Chondrocyte (in vitro differentiated cells): ENCODE data around the gene XXYLT1. TPM values are rescaled to one million over a fixed set of nuclear protein-coding genes. Genes with fewer than 3 reads are reported as not detected.

Experiments used
- DNase-seq: peaks from one replicate; pipeline ENCODE4 v3.0.0; 2021; ENCODE audit warnings: mixed read lengths, low spot score
- H3K27ac Mint-ChIP-seq: one replicate; pipeline ENCODE4 v1.8.0; 2021; ENCODE audit warnings: mild to moderate bottlenecking, moderate library complexity, mixed read lengths; ENCODE audit not compliant: unreplicated experiment
- H3K27me3 Mint-ChIP-seq: 2 replicates; pipeline ENCODE4 v1.8.0; 2021; ENCODE audit warnings: low read depth, mixed read lengths
- H3K36me3 Mint-ChIP-seq: 2 replicates; pipeline ENCODE4 v1.8.0; 2021; ENCODE audit warnings: low read depth, mixed read lengths
- H3K4me1 Mint-ChIP-seq: 2 replicates; pipeline ENCODE4 v1.8.0; 2021; ENCODE audit warnings: low read depth, mild to moderate bottlenecking, mixed read lengths
- H3K4me3 Mint-ChIP-seq: one replicate; pipeline ENCODE4 v1.8.0; 2021; ENCODE audit warnings: mild to moderate bottlenecking, moderate library complexity, mixed read lengths; ENCODE audit not compliant: unreplicated experiment
- H3K9me3 Mint-ChIP-seq: 2 replicates; pipeline ENCODE4 v1.8.0; 2021; ENCODE audit warnings: low read depth, mixed read lengths
- microRNA-seq: library from miRNA; unstranded; fragments of <30 nt; microRNA quantifications from one replicate; pipeline ENCODE4 v1.2.0, GENCODE V29; 2020; ENCODE audit warnings: borderline number of aligned reads
- total RNA-seq: library from RNA; stranded (reverse); gene quantifications from 3 replicates; pipeline ENCODE4 v1.2.1, GENCODE V29; 2021
- TF ChIP-seq, protein P1 (sequence below): fragments of 200-600 bp; sonication (generic); IDR thresholded peaks from 2 replicates; pipeline ENCODE4 v1.5.0; 2021; ENCODE audit warnings: antibody characterized with exemption, mild to moderate bottlenecking, moderate library complexity

Gene XXYLT1
- total RNA-seq, 1 donor from 2014 or later = 32.7 TPM

GRCh38 chr3:195020921-195021320 lies 250.0 kb downstream of the XXYLT1 start:
- H3K4me3 Mint-ChIP-seq = no peak overlapping the region
- TF ChIP-seq, protein P1, sequence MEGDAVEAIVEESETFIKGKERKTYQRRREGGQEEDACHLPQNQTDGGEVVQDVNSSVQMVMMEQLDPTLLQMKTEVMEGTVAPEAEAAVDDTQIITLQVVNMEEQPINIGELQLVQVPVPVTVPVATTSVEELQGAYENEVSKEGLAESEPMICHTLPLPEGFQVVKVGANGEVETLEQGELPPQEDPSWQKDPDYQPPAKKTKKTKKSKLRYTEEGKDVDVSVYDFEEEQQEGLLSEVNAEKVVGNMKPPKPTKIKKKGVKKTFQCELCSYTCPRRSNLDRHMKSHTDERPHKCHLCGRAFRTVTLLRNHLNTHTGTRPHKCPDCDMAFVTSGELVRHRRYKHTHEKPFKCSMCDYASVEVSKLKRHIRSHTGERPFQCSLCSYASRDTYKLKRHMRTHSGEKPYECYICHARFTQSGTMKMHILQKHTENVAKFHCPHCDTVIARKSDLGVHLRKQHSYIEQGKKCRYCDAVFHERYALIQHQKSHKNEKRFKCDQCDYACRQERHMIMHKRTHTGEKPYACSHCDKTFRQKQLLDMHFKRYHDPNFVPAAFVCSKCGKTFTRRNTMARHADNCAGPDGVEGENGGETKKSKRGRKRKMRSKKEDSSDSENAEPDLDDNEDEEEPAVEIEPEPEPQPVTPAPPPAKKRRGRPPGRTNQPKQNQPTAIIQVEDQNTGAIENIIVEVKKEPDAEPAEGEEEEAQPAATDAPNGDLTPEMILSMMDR = no peak
- DNase-seq = no peak
- no peaks in the 10 kb centered on the region for H3K4me1 Mint-ChIP-seq
- peaks cover 7% of the 10 kb centered on the region for H3K9me3 Mint-ChIP-seq
- H3K27ac Mint-ChIP-seq = no peak overlapping the region
- peaks cover 4% of the 10 kb centered on the region for H3K36me3 Mint-ChIP-seq
- peaks cover 27% of the 10 kb centered on the region for H3K27me3 Mint-ChIP-seq

GRCh38 chr3:195020185-195020584 lies 250.8 kb downstream of the XXYLT1 start:
- Mint-ChIP-seq H3K4me1 (no peaks in the 10 kb centered on the region), H3K27me3 (peaks cover 27% of the 10 kb centered on the region), H3K4me3 (no peak overlapping the region), H3K27ac (no peak overlapping the region), H3K36me3 (peaks cover 3% of the 10 kb centered on the region), H3K9me3 (peaks cover 7% of the 10 kb centered on the region)
- no peak for DNase-seq
- TF ChIP-seq, protein P1 = no peak

GRCh38 chr3:195019335-195019734 lies 251.6 kb downstream of the XXYLT1 start:
- TF ChIP-seq, protein P1 = no peak
- H3K4me3 Mint-ChIP-seq = no peak overlapping the region
- H3K4me1 Mint-ChIP-seq = no peaks in the 10 kb centered on the region
- H3K27ac Mint-ChIP-seq = no peak overlapping the region
- DNase-seq = no peak
- peaks cover 27% of the 10 kb centered on the region for H3K27me3 Mint-ChIP-seq
- peaks cover 2% of the 10 kb centered on the region for H3K36me3 Mint-ChIP-seq
- H3K9me3 Mint-ChIP-seq = peaks cover 7% of the 10 kb centered on the region

Small RNA genes within 50 kb of the gene (microRNA-seq; reads per million reads assigned to microRNA genes)
- gene MIR3137 = not detected

Other genes starting within 250 kb of the XXYLT1 start
- 43.3 to 47.5 TPM (median 45.0 TPM) in 3 replicates for gene ACAP2, start 171.9 kb upstream of the XXYLT1 start, total RNA-seq